GM12874 (cell line): Measurements from ENCODE around the gene PPP1R9A.

Source experiments
- CTCF ChIP-seq: IDR thresholded peaks from 2 replicates; pipeline ENCODE4 v1.5.1; 2011; ENCODE audit warnings: low read depth, mild to moderate bottlenecking, control low read depth, low read length, moderate library complexity; ENCODE audit not compliant: insufficient read depth

PPP1R9A gene

DNA sequence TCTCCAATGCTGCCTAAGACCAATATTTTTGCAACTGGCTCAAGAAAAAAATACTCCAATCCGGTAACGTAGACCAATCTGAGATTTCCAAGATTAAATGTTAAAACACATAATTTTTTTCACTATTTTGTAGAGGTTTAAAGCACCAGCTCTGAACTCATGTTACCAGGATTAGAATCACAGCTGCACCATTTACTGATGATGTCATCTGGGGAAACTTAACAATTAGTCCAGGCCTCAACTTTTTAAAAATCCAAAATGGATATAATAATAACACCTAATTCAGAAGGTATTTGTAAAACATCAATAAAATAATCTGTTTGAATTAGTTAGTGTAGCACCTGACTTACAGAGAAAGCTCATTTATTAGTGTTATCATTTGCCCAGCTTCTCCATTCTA is 402.6 kb downstream of the PPP1R9A start:
- no peak for TF ChIP-seq CTCF

- no peak for TF ChIP-seq CTCF
Observed at GRCh38 chr7:95311389-95311788, 404.0 kb downstream of the PPP1R9A start.

- no peak for TF ChIP-seq CTCF
Observed at GRCh38 chr7:95312561-95312960, 405.2 kb downstream of the PPP1R9A start.

- TF ChIP-seq CTCF: no peak
Observed at GRCh38 chr7:95316588-95316987, 409.2 kb downstream of the PPP1R9A start.

DNA sequence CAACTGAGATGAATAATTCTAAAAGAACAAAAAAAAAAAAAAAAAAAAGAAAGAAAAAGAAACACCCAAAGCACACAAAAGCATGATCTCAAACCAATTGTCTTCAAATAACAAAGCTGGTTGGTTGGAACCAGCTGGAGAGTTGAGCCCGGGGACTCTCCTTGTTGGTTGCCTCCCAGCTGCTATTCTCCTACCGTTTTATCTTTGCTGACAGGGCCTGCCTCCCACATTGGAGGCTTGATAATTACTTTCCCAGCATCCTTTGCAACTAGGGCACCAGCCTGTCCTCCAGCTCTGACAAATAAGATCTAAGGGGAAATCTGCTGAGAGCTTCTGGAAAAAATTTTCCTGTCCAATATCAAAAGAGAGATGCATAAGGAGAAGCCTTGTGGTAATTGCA is 410.2 kb downstream of the PPP1R9A start:
- TF ChIP-seq CTCF: no peak

- no peak for TF ChIP-seq CTCF
Observed at GRCh38 chr7:95317966-95318365, 410.6 kb downstream of the PPP1R9A start.

GRCh38 chr7:95318501-95319100 is 411.2 kb downstream of the PPP1R9A start:
- TF ChIP-seq CTCF: no peak
